Neuronal stem cell (in vitro differentiated cells): Measurements from ENCODE around the gene YWHAH.

Experiments
- DNase-seq: peaks from one replicate; pipeline ENCODE4 v3.0.0-alpha.2; 2013; ENCODE audit warnings: low spot score
- H2AFZ ChIP-seq: one replicate; pipeline ENCODE4 v1.6.1; 2013; ENCODE audit warnings: mild to moderate bottlenecking, low read length, inconsistent platforms
- H2AK5ac ChIP-seq: 2 replicates; pipeline ENCODE4 v1.6.1; 2013; ENCODE audit warnings: low read depth, mild to moderate bottlenecking, inconsistent platforms, low read length, moderate library complexity, mixed read lengths
- H2BK120ac ChIP-seq: 2 replicates; pipeline ENCODE4 v1.6.1; 2013; ENCODE audit warnings: low read depth, mild to moderate bottlenecking, inconsistent platforms, low read length, moderate library complexity, mixed read lengths
- H2BK12ac ChIP-seq: one replicate; pipeline ENCODE4 v1.6.1; 2013; ENCODE audit warnings: low read length, inconsistent platforms
- H2BK15ac ChIP-seq: 2 replicates; pipeline ENCODE4 v1.6.1; 2013; ENCODE audit warnings: mild to moderate bottlenecking, low read length, inconsistent platforms, mixed read lengths
- H2BK5ac ChIP-seq: one replicate; pipeline ENCODE4 v1.6.1; 2013; ENCODE audit warnings: inconsistent platforms, mild to moderate bottlenecking, low read length, moderate library complexity
- H3K14ac ChIP-seq: one replicate; pipeline ENCODE4 v1.6.1; 2013; ENCODE audit warnings: low read length, inconsistent platforms
- H3K18ac ChIP-seq: 2 replicates; pipeline ENCODE4 v1.6.1; 2013; ENCODE audit warnings: low read length, inconsistent platforms
- H3K23ac ChIP-seq: 2 replicates; pipeline ENCODE4 v1.6.1; 2013; ENCODE audit warnings: low read depth, mild to moderate bottlenecking, mixed read lengths, low read length, inconsistent platforms; ENCODE audit not compliant: poor library complexity
- H3K27ac ChIP-seq: replicated peaks from 3 replicates; pipeline ENCODE4 v1.5.1; 2013; ENCODE audit warnings: low read length, inconsistent platforms
- H3K27me3 ChIP-seq, 3 experiments: 2 replicates each; pipeline ENCODE4 v1.6.1; 2013; ENCODE audit warnings: low read length in 3 of 3, mild to moderate bottlenecking in 2 of 3, inconsistent platforms in 1 of 3, low read depth in 1 of 3, mixed read lengths in 1 of 3, moderate library complexity in 1 of 3; ENCODE audit not compliant: control insufficient read depth in 3 of 3, insufficient read depth in 3 of 3
- H3K36me3 ChIP-seq, 2 donors: replicated peaks in 1 of 2; 2 replicates each; pipeline ENCODE4 v1.6.1; 2013; ENCODE audit warnings: low read length in 2 of 2; ENCODE audit not compliant: control insufficient read depth in 2 of 2, insufficient read depth in 2 of 2
- H3K4ac ChIP-seq: 2 replicates; pipeline ENCODE4 v1.6.1; 2013; ENCODE audit warnings: inconsistent platforms, mild to moderate bottlenecking, low read length, moderate library complexity
- H3K4me1 ChIP-seq, 2 donors: 1 replicate in 1 of 2; 2 replicates in 1 of 2; pipeline ENCODE4 v1.6.1; 2013; ENCODE audit warnings: low read length in 2 of 2, low read depth in 1 of 2; ENCODE audit not compliant: control insufficient read depth in 2 of 2, insufficient read depth in 1 of 2
- H3K4me2 ChIP-seq: one replicate; pipeline ENCODE4 v1.6.1; 2013; ENCODE audit warnings: mild to moderate bottlenecking, low read length, inconsistent platforms; ENCODE audit not compliant: insufficient read depth, poor library complexity, severe bottlenecking
- H3K4me3 ChIP-seq, 2 donors: 2 replicates each; pipeline ENCODE4 v1.5.1; 2013; ENCODE audit warnings: low read length in 2 of 2, mild to moderate bottlenecking in 2 of 2, inconsistent platforms in 1 of 2, moderate library complexity in 1 of 2
- H3K79me1 ChIP-seq: one replicate; pipeline ENCODE4 v1.6.1; 2013; ENCODE audit warnings: low read depth, mild to moderate bottlenecking, inconsistent platforms, low read length, moderate library complexity
- H3K9ac ChIP-seq: one replicate; pipeline ENCODE4 v1.6.1; 2013; ENCODE audit warnings: mild to moderate bottlenecking, low read depth, low read length, inconsistent platforms; ENCODE audit not compliant: poor library complexity
- H3K9me3 ChIP-seq, 2 donors: replicated peaks in 1 of 2; 2 replicates each; pipeline versions ENCODE3 to v1.6.1; 2013; ENCODE audit warnings: low read length in 2 of 2, mild to moderate bottlenecking in 2 of 2, inconsistent platforms in 1 of 2, low read depth in 1 of 2, mixed read lengths in 1 of 2, moderate library complexity in 1 of 2; ENCODE audit not compliant: control insufficient read depth in 2 of 2, insufficient read depth in 1 of 2
- H4K8ac ChIP-seq: one replicate; pipeline ENCODE4 v1.6.1; 2013; ENCODE audit warnings: low read depth, mild to moderate bottlenecking, inconsistent platforms, low read length, moderate library complexity
- H4K91ac ChIP-seq: one replicate; pipeline ENCODE4 v1.6.1; 2013; ENCODE audit warnings: low read length, low read depth, mild to moderate bottlenecking, inconsistent platforms; ENCODE audit not compliant: poor library complexity
- WGBS, 2 donors: extraction: QIAGEN DNeasy Blood & Tissue Kit; methylation state at CpG; one replicate each; pipeline ENCODE4 v1.1.7; 2013; ENCODE audit warnings: missing lambda C conversion rate in 2 of 2, mixed read lengths in 1 of 2; ENCODE audit not compliant: insufficient read length in 2 of 2, insufficient replicate concordance in 1 of 2; ENCODE audit errors: extremely low coverage in 2 of 2; 5-methylcytosine and 5-hydroxymethylcytosine counted together

The YWHAH gene

DNA sequence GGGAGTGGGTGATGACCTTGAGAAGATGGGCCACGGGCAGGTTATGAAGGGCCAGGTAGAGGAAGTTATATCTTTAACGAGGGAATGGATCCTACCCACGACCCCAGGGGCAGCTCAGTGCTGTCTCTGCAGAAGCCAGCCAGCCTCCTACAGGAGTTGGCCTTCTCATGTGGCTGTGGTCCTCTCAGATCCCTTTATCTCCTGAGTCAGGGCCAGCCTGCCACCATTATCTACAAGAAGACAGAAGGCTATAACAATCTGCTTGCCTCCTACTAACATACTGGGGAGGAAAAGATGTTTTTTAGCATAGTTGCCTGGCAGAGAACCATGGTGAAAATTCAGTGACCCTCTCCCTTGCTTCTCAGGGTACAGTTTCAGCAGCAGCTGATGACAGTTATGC lies 7.0 kb upstream of the YWHAH start:
- Histone ChIP-seq H3K4me2 (no peak overlapping the region), H2BK12ac (no peak overlapping the region), H3K27me3 (no peaks in the 10 kb centered on the region), H3K79me1 (no peaks in the 10 kb centered on the region), H3K18ac (no peak overlapping the region), H3K27ac (no peak overlapping the region), H3K9ac (no peak overlapping the region), H3K4me3 (no peak overlapping the region), H3K4ac (no peak overlapping the region), H2BK120ac (no peak overlapping the region), H2AFZ (no peak overlapping the region), H3K36me3 (no peaks in the 10 kb centered on the region), H3K14ac (no peak overlapping the region), H4K91ac (no peak overlapping the region), H2AK5ac (no peak overlapping the region), H3K9me3 (no peaks in the 10 kb centered on the region), H3K4me1 (peaks cover 0 to 11% of the 10 kb centered on the region in 2 donors), H2BK15ac (no peak overlapping the region), H3K23ac (no peak overlapping the region), H4K8ac (no peak overlapping the region), H2BK5ac (no peak overlapping the region)
- DNase-seq, result no peak
- no CpG with 5 or more reads among the region's 3 CpGs for WGBS, 2 donors

GRCh38 chr22:31938296-31938695 lies 6.0 kb upstream of the YWHAH start:
- Histone ChIP-seq H3K9me3 (no peaks in the 10 kb centered on the region), H2BK120ac (no peak overlapping the region), H3K4me1 (peaks cover 0 to 9% of the 10 kb centered on the region in 2 donors), H3K36me3 (no peaks in the 10 kb centered on the region), H2AK5ac (no peak overlapping the region), H3K23ac (no peak overlapping the region), H4K8ac (no peak overlapping the region), H3K18ac (no peak overlapping the region), H2BK5ac (no peak overlapping the region), H3K4me3 (no peak overlapping the region), H3K4me2 (no peak overlapping the region), H2BK12ac (no peak overlapping the region), H3K79me1 (no peaks in the 10 kb centered on the region), H2BK15ac (no peak overlapping the region), H3K14ac (no peak overlapping the region), H3K4ac (no peak overlapping the region), H3K27me3 (no peaks in the 10 kb centered on the region), H3K9ac (no peak overlapping the region), H3K27ac (no peak overlapping the region), H2AFZ (peak overlapping the region; percentile 4), H4K91ac (no peak overlapping the region)
- no CpG with 5 or more reads among the region's 8 CpGs for WGBS, 2 donors
- DNase-seq, result no peak

- H2AK5ac ChIP-seq, result peak overlapping the region; percentile 10
- DNase-seq, result no peak
- no peak overlapping the region for H2AFZ ChIP-seq
- H3K4me1 ChIP-seq, result peaks cover 5 to 13% of the 10 kb centered on the region in 2 donors
- H3K14ac ChIP-seq, result no peak overlapping the region
- no peak overlapping the region for H3K27ac ChIP-seq
- no peak overlapping the region for H3K4ac ChIP-seq
- no peak overlapping the region for H2BK12ac ChIP-seq
- no peaks in the 10 kb centered on the region for H3K27me3 ChIP-seq
- no peaks in the 10 kb centered on the region for H3K79me1 ChIP-seq
- no peak overlapping the region for H2BK5ac ChIP-seq
- H4K91ac ChIP-seq, result no peak overlapping the region
- no peak overlapping the region for H2BK120ac ChIP-seq
- H3K18ac ChIP-seq, result no peak overlapping the region
- no peak overlapping the region for H2BK15ac ChIP-seq
- WGBS, 2 donors, result no CpG with 5 or more reads among the region's 9 CpGs
- no peak overlapping the region for H3K4me2 ChIP-seq
- H3K4me3 ChIP-seq, result no peak overlapping the region
- peaks cover 0 to 5% of the 10 kb centered on the region in 2 donors for H3K36me3 ChIP-seq
- no peak overlapping the region for H3K23ac ChIP-seq
- H4K8ac ChIP-seq, result no peak overlapping the region
- H3K9ac ChIP-seq, result no peak overlapping the region
- no peaks in the 10 kb centered on the region for H3K9me3 ChIP-seq
These were observed 3.8 kb upstream of the YWHAH start for GRCh38 chr22:31940506-31940905.

DNA sequence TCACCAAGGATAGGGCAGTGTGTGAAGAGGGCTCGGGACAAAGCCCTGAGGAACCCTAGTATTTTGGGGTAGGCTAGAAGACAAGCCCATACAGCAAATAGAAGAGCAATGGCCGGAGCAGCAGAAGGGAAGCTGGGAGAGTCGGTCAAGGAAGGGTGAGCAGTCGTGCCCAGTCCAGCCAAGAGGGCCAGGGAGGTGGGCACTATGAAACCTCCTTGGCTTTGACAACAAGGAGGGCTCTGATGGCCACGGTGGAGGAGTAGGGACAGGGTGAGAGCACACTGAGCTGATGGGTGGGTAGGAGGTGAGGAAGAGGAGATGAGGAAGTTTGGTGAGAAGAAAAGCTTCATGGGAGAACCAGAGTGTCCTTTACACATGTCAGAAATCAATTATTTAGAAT lies 2.2 kb upstream of the YWHAH start:
- peak overlapping the region; percentile 81 for H3K23ac ChIP-seq
- H3K79me1 ChIP-seq, result no peaks in the 10 kb centered on the region
- H3K4me2 ChIP-seq, result no peak overlapping the region
- no peaks in the 10 kb centered on the region for H3K27me3 ChIP-seq
- DNase-seq, result no peak
- no peaks in the 10 kb centered on the region for H3K9me3 ChIP-seq
- H3K36me3 ChIP-seq, result peaks cover 0 to 21% of the 10 kb centered on the region in 2 donors
- H3K18ac ChIP-seq, result no peak overlapping the region
- no peak overlapping the region for H3K4me3 ChIP-seq
- no CpG with 5 or more reads among the region's 5 CpGs for WGBS, 2 donors
- H2AFZ ChIP-seq, result no peak overlapping the region
- H3K9ac ChIP-seq, result no peak overlapping the region
- no peak overlapping the region for H4K91ac ChIP-seq
- no peak overlapping the region for H2BK5ac ChIP-seq
- H3K27ac ChIP-seq, result no peak overlapping the region
- no peak overlapping the region for H3K4ac ChIP-seq
- no peak overlapping the region for H2BK12ac ChIP-seq
- peak overlapping the region; percentile 78 for H2BK15ac ChIP-seq
- no peak overlapping the region for H2BK120ac ChIP-seq
- no peak overlapping the region for H3K14ac ChIP-seq
- no peak overlapping the region for H4K8ac ChIP-seq
- H2AK5ac ChIP-seq, result peak overlapping the region; percentile 28
- H3K4me1 ChIP-seq, result peaks cover 10 to 13% of the 10 kb centered on the region in 2 donors
